ENCODE measurements around the gene MED13L.

Gene MED13L

DNA sequence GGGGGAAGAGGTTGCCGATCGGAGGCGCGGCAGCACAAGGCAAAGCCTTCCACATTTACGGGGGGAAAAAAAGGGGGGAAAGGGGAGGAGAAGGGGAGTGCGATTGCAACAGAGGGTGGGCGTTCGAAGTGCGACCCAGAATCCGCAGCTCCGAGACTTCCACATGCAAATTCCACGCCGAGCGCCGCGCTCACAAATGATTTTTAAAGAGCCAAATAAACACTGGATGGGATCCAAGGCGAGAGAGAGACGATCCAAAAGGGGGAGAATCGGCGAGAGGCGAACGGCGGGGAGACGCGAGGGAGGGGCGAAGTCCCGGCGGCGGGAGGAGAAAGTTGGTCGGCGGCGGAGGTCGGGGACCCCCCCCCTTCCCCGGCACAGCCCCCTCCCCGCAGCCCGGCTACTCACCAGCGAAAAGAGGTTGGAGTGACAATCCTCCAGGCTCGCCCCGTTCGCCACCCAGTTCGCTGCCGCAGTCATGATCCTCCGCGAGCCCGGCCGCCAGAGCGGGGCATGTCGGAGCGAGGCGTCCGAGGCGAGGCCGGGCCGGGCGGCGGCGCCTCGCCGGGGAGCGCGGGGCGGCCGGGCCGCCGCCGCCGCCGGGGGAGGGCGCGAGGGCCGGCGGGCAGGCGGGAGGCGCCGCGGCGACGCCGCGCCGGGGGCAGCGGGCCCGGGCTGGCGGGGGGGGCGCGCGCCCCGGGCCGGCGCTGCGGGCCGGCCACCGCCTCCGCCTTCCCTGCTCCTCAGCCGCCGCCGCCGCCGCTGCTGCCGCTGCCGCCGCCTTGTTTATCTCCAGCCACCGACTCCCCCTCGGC, 634 bp downstream of the MED13L start:
- DNase-seq = peak; percentile 68

DNA sequence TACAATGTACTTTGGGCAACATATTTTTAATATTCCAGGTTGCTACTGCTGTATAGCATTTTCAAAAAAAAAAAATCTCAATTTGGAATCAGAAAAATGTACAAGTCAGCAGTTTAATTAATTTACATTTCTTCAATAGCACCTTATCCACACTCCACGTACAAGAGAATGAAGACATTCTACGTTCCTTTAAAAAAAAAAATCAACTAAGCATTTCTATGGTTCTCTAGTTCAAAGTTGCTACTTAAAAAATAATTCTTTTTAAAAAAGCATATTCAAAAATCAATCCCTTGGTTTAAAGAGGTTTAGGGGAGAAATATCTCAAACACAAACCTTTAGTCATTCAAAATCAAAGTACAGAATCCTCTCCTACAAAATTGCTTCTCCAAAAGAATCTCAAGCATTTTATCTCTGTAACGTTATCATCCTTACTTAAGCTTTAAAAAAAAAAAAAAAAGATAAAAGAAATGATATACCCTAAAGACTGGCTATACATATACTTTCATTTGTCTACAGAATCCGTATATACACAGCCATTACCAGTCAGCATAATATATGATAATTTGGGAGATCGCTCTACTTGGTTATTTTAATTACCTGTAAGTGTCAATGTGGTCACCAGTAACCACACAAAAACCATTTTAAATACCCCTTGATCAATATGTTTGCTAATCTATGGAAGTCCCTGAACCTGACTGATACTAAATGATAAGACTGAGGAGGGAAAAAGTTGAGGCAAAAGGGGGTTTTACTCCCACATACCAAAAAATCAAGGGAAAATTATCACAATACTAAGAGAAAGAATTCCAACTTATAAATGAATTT, 2.7 kb downstream of the MED13L start:
- DNase-seq = no peak

DNA sequence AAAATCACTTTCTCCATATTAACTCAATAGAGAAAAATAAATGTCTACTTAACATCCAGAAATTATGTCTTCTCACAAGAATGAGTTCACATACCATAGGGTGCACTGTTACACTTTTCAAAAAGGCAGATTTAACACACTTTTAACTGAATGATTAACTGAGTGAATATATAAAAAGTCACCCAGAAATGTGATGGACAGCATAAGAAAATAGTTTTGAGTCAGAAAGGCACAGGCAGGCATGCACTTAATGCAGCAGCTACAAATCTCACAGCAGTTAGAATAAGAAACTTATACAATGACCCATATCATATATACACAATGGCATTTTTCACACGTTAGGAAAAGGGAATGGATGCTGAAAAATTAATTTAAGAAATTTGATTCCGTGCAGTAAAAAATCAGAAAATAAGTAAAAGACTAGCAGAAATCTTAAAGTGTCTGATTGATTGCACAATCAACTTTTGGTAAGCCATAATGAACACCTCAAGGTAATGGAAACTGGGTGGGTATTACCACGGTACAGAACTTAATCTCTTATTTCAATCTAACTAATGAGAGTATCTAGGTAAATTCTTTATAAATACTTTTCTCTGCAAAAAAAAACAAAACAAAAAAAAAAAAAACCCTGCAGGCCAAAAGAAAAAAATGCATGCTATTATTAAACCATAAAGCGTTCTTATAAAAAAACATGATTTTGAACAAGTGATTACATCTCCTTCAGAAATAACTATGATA, 3.5 kb downstream of the MED13L start:
- no peak for DNase-seq

DNA sequence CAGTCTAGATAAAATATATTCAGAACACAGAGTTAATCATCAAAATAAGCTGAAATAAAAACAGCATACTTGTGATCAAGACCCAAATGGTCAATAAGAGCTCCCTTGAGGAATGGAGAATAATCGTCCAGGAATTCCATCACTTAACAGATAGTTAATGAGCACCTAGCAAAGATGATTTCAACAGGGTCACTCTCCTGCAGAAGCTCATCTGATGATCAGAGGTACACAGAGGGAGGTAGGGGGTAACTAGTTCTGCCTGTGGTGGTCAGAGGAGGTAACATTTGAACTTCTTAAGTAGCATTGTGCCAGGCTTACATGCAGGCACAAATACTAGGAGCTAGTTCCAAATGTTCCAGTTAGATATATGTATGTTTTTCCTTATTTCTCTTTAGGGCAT, 9.5 kb downstream of the MED13L start:
- DNase-seq = no peak

DNA sequence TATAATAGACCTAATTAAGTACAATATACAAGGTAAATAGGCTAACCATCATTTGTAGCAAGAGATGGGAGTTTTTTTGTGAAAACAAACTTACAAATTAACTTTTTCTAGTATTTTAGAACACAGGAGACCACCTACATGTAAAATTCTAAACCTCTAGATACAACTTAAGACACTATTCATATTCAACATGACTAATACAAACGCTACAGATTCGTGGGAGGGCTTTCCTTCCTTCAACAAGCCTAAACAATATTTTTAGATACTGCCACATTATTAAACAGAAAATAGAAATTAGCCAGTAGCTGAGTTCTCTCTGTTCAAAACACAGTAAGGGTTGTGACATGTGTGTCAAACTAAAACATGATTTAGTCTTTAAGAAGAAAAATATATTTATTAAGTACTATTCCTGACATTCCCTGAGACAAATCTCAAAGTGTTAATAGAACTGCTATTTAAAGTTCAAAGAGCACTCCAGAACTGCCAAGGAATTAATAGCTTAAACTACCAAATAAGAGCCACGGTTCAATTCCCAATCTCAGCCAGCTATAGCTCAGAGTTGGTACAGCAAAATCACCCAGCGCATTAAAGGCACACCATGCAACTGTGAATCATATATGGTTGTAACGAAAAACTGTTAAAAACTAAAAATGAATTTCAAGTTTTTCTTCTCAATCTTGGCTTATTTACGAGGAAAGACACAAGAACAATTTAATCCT, 10.7 kb downstream of the MED13L start:
- no peak for DNase-seq

DNA sequence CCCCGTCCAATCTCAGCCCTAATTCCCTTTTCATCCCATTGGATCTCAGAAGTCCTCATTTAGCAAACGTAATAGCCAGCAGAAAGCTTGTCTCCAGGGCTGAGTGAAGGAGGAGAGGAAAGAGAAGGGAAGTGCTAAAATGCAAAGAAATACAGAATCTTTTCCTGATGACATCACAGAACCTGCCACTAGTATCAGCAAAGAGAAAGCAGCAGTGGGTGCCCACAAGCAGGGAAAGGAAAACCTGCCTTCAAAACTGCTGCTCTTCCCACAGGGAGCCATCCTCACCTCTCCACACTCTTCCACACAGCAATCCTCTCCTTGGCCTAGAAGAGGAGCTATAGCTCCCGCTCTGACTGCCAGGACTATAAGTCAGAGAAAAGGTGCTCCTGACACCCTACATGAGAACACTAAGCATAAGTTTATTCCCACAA, 11.3 kb downstream of the MED13L start:
- DNase-seq = no peak

DNA sequence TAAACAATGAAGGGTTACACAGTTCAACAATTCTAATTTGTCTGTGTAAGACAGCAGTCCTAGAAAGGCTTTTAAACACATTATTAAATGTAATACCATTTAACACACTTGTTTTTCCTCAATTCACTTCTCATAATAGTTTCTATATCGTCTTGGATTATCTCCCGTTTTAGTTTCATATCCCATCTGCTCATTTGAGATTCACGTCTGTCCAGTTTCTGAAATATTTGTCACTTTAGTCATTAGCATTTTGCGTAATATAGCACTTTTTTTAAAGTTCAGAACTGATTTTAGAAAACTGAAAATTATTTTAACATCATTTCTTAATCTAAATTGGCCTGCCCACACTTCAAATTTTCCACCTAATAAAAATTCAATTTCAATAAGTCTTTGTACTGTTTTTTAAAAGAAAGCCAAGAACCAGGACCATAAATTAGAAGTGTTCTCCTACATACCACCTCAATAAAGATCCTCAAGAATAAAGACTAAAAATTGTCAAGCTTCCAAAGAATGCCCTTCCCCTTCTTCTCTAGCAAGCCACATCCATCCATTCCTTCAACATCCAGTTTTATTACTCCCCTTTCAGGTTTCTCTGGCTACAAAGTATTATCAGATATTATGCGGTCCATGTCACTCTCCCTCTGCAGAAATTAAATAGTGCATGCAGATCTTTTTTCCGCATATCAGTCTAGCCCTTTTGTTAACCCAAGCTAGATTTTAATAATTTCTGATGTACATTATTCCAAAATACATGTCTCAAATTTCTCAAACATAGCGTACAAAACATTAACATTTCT, 11.9 kb downstream of the MED13L start:
- DNase-seq = no peak

DNA sequence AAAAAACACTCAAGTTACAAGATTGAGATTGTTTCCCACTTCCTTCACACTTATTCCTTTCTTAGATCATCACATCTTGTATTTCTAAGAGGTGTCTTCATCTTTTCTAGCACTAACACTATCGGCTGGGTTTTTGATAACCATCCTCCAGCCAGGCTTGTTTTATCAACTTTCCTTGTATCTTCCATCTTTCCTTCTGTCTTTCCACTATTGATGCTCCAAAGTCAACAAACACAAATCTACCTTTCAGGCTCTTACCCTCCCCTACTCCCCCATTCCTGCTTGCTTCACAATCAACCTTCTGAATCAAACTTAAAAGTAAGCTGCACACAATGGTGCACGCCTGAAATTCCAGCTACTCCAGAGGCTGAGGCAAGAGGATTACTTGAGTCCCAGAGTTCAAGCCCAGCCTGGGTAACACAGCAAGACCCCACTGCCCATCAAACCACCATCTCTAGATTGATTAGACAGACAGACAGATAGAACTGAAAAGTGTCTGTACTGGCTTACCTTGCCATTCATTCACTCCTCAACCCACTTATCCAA, 12.9 kb downstream of the MED13L start:
- no peak for DNase-seq

DNA sequence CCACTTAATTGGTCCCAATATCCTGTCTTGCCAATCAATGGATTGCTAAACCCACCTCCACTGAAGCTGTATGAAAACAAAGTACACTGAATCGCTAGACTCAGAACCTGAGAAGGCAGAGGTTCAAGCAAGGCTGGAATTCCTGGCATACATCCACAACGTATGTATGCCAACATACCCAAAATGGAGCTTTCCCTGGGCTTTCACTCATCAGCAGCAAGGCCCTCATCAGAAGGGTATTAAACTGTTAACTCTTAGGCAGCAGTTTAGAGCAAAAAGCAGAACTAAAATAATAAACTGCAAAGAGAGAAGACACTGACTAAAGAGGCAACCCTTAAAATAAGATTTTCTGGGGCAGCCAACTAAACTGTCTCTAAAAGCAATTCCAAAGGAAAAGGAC, 13.6 kb downstream of the MED13L start:
- no peak for DNase-seq

DNA sequence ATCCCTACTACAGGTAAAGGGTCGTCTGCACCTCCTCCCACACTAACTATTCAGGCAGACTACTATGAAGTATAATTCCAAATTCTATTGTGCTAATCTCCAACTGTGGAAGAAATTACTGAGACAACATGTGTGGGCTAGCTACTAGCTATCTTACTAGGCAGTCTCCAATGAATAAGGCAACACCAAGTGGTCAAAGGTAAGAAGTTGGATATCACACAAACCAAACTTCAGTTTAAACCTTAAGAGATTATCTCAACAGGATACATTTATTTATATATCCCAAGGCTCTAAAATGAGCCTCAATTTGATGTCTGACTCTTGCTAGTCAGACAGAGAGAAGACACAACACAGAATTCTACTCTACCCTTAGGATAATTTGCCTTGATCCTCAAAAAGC, 14.1 kb downstream of the MED13L start:
- no peak for DNase-seq

DNA sequence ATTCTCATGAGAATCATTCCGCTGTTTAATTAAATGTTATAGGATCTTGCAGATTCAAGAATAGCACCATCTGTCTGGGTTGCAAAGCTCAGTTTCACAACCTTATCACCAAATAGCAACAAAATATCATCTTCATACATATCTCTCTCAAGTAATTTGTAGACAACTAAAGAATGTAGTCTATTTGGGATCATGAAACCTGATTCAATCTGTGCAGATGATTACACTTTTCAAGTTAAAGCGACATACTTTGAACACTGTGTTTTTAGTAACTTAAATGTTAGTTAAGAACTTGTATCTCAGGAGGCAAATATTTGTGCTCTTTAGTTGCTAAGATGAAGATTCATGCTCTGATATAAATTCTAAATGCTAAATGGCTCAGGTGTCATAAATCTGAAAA, 14.8 kb downstream of the MED13L start:
- DNase-seq = no peak

DNA sequence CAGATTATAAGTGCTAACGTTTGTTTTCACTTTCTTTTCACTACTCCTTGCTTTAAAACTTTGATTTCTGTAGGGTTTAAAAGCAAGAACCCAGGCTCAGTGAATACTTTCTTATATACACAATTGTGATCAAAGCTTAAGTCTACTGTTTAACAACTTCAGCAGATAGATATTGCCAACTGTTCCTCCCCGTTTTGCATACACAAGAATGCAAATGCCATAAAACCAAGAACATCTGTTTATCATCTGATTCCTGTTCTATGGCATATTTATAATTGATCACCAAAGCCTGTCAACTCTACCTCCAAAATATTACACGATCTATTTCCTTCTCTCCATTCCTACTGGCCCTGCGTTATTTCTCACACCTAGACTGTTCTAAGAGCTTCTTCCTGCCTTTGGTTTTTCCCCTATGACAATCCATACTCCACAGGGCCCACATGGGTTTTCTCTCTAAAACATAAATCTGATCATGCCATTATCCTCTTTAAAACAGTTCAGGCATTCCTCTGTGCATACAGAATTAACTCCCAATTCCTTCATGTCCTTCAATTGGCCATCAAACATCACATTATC, 15.9 kb downstream of the MED13L start:
- DNase-seq = no peak

DNA sequence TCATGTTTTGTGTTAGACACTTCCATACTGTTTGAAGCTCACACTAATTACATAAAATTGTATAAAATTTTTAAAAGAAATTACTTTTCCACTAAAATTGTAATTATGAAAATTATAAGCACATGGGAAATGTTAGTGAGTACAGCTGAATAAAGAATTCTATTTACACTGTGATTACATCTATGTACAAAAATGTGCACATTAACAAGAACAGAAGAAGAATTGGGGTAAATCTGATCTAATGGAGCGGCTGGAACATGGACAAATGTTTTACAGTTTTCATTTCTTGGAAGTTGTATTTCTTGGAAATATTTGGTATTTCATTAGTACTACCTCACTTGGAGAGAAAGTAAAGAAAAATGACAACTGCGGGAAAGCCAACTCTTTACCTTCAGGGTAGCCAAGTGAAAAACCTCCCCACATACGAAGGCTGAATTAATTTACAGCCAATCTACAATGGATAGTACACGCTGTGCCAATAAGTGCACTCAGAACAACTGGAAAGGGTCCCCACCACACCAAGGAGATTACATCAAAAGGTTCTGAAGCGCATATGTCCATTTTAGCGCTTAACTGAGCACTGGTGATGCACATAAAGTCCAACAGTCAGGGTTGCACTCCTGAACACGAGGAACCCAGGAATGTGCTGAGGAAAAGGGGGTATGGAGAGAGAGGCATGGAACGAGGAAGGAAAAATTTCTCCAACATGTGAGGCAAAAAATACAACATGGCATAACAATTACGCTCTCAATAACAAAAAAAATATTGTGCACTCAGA, 17.5 kb downstream of the MED13L start:
- no peak for DNase-seq

DNA sequence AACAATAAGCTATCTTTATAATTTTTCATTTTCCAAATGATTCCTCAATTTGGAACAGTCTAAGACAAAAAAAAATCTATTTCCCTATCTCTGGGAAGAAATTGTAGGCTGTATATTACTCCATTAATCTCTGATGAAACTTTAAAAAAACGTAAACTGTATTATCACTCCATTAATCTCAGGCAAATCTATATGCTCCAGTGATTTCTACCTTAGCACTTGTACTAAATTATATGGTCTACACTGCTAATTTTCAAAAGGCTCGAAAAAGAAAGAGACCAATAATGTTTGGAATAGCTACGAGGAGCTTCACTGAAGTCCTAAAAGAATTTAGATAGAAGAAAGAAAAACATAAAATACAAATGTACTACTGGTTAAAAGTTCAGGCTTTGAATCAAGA, 19.7 kb downstream of the MED13L start:
- DNase-seq = no peak

DNA sequence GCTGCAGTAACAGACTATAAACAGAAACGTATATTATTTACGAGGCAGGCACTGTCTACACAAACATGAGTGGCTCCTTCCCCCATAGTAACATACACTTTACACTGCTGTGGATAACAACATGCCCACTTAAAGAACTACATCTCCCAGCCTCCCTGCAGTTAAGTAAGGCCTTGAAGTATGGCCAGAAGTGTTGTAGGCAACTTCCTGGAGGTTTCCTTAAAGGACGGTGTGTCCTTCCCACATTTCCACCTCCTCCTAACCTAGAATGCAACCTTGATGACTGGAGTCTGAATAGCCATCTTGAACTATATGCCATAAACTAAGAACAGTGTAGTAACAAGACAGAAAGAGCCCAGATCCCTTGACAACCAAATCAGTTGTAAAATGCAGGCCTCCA, 20.3 kb downstream of the MED13L start:
- no peak for DNase-seq

DNA sequence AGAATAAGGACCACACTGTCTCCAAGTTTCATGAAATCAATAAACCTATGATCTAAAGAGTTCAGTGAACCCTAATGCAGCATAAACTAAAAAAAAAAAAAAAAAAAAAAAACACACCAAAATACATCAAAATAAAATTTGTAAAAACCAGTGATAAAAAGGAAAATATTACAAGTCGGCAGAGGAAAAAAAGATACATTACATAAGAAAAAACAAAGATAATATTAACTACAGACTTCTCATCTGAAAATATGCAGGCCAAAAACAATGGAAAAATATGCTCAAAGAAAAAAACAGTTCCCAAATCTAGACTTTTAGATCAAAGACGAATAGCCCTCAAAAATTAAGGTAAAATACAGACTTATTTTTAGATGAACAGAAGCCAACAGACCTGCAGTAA, 27.6 kb downstream of the MED13L start:
- no peak for DNase-seq

DNA sequence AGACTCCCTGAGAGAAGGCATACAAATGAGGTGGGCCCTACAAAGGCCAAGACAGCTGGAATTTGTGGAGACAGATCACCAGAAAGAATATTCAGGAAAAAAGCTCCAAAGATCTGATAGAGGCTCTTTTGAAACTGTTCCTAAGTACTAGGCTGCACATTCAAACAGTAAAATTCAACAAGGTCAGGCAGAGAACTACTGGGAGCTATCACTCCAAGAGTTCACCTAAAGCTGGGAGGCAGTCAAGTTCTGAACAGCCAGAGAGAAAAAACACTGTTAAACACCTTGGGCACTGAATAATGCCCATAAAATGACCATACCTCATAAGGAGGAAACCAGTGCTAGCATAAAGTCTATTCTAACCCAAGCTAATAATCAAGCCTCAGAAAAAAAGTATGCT, 28.6 kb downstream of the MED13L start:
- DNase-seq = no peak

DNA sequence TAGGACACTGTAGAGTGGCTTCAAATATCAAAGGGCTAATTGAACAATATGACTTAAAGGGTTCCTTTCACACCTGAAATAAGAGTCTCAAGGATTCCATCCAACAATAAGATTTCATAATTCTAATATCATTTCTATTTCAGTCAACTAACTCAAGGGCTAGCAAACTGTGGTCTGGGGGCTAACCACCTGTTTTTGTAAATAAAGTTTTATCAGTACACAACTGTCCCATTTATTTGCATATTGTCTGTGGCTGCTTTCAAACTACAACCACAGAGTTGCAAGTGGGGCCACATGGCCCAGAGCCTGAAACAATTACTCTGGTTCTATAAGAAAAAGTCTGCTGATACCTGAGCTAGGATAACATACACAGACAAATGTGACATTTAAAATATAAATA, 29.1 kb downstream of the MED13L start:
- DNase-seq = no peak

DNA sequence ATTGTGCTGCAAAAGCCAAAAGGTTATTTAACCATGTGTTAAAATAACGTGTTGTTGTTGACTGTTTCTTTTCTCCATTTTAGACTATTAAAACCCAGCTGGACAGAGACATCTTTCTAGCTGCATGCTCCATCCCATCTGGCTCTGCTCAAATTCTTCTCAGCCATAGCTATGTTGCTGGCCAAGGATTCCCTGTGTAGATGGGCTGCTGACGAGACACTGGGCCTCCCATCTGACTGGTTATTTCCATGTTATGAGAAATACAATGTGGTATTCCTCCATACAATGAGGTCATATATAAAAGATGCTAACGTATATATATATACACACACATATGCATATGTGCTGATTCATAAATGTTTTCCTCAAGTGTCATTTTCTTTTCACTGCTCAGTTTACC, 30.1 kb downstream of the MED13L start:
- no peak for DNase-seq

DNA sequence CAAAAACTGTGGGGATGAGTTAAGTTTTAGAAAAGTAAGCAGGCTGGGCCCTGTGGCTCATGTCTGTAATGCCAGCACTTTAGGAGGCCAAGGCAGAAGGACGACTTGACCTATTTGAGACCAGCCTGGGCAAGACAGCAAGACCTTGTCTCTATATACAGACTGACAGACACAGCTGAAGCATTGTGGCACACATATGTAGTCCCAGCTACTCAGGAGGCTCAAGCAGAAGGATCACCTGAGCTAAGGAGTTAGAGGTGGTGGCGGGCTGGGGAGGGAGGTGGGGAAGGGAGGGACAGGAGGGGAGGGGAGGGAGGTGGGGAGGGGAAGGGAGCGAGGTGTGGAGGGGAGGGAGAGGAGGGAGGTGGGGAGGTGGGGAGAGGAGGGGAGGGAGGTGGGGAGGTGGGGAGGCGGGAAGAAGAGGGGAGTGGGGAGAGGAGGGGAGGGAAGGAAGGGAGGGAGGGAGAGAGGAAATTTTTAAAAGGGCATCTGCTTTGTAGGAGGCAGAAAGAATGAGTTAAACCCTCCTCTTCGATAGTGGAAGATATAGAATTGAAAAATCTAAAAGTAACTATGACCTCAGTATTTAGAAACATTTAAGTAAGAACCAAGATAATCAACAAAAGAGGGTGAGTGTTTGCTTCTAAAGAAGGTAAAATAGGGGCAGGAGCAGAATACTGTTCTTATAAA, 30.9 kb downstream of the MED13L start:
- no peak for DNase-seq

All from stimulated activated CD4-positive, alpha-beta T cell treated with anti-CD3 and anti-CD28 coated beads, Interleukin-4, amount 100 ng/mL, for 1 hour (primary cell).